Right renal pelvis (tissue), 4 donors: ENCODE measurements around the gene SNX21. TPM values are rescaled to one million over a fixed set of nuclear protein-coding genes. Genes with fewer than 3 reads are reported as not detected.
"Not testable (repeated sequence)": the region's sequence is repeated elsewhere in the genome, so short reads cannot be mapped to it uniquely, and the experiment has no call there.

Source experiments
- DNase-seq, 4 donors: peaks; one replicate each; pipeline ENCODE4 v3.0.0-alpha.2; 2013; ENCODE audit warnings: low read depth in 4 of 4, low spot score in 3 of 4, missing footprints in 1 of 4
- polyA plus RNA-seq, 4 donors: library from polyadenylated mRNA; unstranded; fragments of 120-200 nt; gene quantifications; one replicate each; pipeline ENCODE4 v1.2.1, GENCODE V29; 2013; ENCODE audit not compliant: insufficient read length in 4 of 4

Gene SNX21
- polyA plus RNA-seq, 4 donors: 12.6 to 17.1 (median 14.3) TPM

- DNase-seq: no peak
Observed at GRCh38 chr20:45821947-45822346, 11.7 kb upstream of the SNX21 start.

GRCh38 chr20:45822857-45823256, 10.7 kb upstream of the SNX21 start:
- DNase-seq: no peak

- no peak for DNase-seq
Observed at GRCh38 chr20:45823949-45824835, 9.4 kb upstream of the SNX21 start.

GRCh38 chr20:45826381-45827019, 7.1 kb upstream of the SNX21 start:
- DNase-seq: no peak

- DNase-seq: no peak
Observed at GRCh38 chr20:45827030-45827652, 6.5 kb upstream of the SNX21 start, which contains the start of gene TNNC2. TSS of gene TNNC2 (minus strand) at chr20:45827312. CDS start at chr20:45827248, 64 bp downstream.

- no peak for DNase-seq
Observed at GRCh38 chr20:45827712-45828111, 5.9 kb upstream of the SNX21 start.

GRCh38 chr20:45828589-45828988, 5.0 kb upstream of the SNX21 start:
- DNase-seq: no peak

GRCh38 chr20:45829673-45830106, 3.9 kb upstream of the SNX21 start:
- not testable (repeated sequence) for DNase-seq

- DNase-seq: no peak
Observed at GRCh38 chr20:45832619-45833018, 980 bp upstream of the SNX21 start.

- no peak for DNase-seq
Observed at GRCh38 chr20:45833883-45834796, 541 bp downstream of the SNX21 start.

- no peak for DNase-seq
Observed at GRCh38 chr20:45834797-45835161, 1.2 kb downstream of the SNX21 start.

GRCh38 chr20:45835329-45835765, 1.7 kb downstream of the SNX21 start:
- DNase-seq: no peak

GRCh38 chr20:45835825-45836224, 2.2 kb downstream of the SNX21 start:
- DNase-seq: no peak

GRCh38 chr20:45836841-45837240, 3.2 kb downstream of the SNX21 start:
- DNase-seq: no peak

GRCh38 chr20:45840700-45841198, 7.2 kb downstream of the SNX21 start:
- no peak for DNase-seq

- no peak for DNase-seq
Observed at GRCh38 chr20:45841407-45842129, 8.0 kb downstream of the SNX21 start.

- DNase-seq: no peak
Observed at GRCh38 chr20:45842169-45842812, 8.7 kb downstream of the SNX21 start.

GRCh38 chr20:45843506-45843905, 9.9 kb downstream of the SNX21 start:
- DNase-seq: no peak

GRCh38 chr20:45845452-45845851, 11.9 kb downstream of the SNX21 start:
- DNase-seq: no peak
